Stimulated activated CD4-positive, alpha-beta T cell treated with anti-CD3 and anti-CD28 coated beads, Interleukin-2, amount 100 ng/mL, for 24 hours (primary cell): Measurements from ENCODE around the gene AP1S3.
"Not testable (repeated sequence)": the region's sequence is repeated elsewhere in the genome, so short reads cannot be mapped to it uniquely, and the experiment has no call there.

Experiments used
- DNase-seq, 2 donors: peaks; one replicate each; pipeline ENCODE4 v3.0.0-alpha.2; 2020

AP1S3 gene

DNA sequence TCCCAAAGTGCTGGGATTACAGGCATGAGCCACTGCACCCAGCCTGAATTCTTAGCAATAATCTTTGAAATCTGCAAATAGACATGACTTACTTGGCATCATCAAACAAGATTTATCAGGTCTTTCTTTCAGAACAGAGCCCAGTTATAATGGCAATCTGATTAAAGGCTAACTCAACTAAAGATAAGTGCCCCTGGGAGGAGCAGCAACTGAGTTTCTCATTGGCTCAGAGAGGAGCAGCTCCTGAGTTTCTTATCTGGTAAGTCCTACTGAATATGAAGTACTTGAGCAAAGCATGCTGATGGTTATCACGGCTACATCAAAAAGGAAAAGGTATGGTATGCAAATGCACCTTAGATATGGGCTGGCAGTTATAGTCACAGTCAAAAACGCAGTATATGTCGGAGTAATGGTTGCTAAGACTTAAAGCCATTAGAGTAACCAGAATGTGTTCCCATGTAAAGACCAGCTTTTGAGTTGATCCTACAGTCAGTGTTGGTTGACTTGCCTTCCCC, 15.0 kb upstream of the AP1S3 start:
- no peak for DNase-seq

GRCh38 chr2:223847410-223847809, 10.0 kb upstream of the AP1S3 start:
- DNase-seq = no peak

DNA sequence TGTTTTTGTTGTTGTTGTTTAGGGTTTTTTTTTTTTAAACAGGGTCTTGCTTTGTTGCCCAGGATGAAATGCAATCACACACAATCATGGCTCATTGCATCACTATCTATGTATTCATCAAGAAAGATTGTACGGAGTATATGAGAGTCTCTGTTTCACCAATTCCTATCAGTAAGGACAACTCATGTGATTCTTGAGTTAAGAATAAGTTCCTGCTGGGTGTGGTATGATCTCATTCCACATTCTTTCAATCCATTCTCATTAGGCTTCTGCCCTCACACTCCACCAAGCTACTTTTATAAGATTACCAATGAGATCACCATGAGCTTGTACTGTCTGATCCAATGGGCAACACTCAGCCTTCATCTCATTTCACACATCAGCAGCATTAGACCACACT, 9.1 kb upstream of the AP1S3 start:
- DNase-seq = no peak

- DNase-seq = no peak
Measured at GRCh38 chr2:223841436-223842190, 4.2 kb upstream of the AP1S3 start.

DNA sequence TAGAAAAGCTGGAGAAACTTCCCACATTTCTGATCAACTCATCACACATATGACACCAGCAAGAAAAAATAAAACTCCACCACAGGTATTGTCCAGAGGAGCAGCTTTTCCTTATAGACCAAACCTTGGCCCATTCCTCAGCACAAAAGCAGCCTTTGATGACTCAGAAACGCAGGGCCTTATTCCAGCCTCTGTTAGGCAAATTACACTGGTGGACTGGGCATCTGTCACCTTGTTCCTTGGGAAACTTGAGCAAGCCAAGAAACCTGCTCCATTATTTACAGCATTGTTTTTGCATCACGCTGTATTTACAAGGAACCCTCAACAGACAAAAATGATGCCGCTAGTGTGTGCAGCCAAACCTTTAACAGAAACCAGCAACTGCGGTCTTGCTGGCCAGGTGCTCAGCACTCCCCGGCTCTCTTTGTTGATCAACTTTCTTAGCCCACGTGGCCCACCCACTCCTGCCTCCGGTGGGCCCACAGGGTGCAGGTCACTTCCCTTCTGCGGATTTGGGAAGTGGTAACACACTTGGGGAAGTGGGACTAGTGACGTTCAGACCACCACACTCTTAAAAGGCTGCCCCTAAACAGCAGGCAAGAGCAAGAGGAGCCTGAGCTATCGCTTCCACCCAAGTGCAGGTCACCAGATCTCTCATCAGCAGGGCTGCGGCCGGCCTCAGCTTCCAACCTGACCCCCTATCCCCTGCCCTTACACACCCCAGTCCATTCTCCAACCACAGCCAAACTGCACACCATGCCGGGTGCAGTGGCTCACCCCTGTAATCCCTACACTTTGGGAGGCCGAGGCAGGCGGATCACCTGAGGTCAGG, 1.5 kb downstream of the AP1S3 start:
- no peak for DNase-seq

DNA sequence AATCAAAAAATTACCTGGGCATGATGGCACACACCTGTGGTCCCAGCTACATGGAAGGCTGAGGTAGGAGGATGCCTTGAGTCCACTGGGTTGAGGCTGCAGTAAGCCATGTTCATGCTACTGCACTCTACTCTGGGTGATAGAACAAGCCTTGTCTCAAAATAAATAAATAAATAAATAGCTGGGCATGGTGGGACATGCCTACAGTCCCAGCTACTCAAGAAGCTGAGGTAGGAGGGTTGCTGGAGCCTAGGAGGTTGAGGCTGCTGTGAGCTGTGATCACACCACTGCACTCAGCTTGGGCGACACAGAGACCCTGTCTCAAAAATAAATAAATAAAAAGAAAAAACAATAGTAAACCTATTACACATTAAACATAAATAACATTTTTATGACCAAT, 3.0 kb downstream of the AP1S3 start:
- no peak for DNase-seq

- no peak for DNase-seq
Measured at GRCh38 chr2:223832241-223832903, 5.0 kb downstream of the AP1S3 start.

DNA sequence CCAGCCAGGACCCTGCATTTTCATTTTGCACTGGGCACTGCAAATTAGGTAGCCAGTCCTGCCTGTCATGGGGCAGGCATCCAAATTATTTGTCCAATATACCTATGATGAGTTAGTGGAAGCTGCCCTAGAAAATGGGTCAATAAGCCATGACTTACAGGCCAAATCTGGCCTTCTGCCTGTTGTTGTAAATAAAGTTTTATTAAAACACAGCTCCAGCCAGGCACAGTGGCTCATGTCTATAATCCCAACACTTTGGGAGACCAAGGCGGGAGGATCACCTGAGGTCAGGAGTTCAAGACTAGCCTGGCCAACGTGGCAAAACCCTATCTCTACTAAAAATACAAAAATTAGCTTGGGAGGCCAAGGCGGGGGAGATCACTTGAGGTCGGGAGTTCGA, 8.3 kb downstream of the AP1S3 start:
- no peak for DNase-seq

DNA sequence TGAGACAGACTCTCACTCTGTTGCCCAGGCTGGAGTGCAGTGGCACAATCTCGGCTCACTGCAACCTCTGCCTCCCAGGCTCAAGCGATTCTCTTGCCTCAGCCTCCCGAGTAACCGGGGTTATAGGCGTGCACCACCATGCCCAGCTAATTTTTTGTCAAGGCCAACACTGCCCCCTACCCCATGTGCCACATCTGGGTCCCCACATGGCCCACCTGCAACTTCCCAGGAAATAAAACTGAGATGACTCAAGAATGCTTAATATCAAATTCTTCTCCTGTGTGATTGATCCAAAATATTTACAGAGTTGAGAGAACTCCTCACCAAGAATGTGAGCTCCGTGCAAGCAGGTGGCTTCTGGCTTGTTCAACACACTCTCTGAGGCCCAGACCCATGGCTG, 9.1 kb downstream of the AP1S3 start:
- DNase-seq = no peak

DNA sequence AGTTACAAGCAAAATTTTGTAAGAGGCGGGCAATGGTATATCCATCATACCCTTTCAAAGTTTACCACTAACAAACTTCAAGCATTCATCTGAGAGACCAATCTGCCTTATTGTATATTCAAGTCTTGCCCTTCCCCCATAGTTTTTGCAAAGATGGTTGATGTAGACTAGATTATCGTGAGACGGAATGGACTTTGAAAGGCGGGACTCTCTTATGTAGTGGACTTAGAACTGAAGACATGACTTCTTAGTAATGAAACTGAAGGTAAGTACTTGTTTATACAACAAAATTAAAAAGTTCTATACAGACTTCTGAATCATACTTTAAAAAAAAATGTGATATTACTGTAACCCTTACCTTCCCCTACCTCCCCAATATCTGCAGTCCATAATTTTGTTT, 10.4 kb downstream of the AP1S3 start:
- no peak for DNase-seq

DNA sequence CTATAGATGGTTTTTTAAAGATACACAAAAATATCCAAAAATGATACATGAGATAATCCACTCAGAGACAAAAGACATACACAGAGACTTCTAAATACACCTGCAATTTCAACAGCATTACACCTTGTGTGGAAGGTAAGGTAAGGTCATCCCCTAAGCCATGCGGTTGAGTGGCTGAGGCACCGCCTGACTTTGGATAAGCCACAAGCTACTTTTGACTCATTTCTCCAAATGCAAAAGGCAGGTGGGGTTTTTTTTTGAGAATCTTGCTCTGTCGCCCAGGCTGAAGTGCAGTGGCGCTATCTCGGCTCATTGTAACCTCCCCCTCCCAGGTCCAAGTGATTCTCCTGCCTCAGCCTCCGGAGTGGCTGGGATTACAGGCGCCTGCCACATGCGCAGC, 13.1 kb downstream of the AP1S3 start:
- DNase-seq = no peak

DNA sequence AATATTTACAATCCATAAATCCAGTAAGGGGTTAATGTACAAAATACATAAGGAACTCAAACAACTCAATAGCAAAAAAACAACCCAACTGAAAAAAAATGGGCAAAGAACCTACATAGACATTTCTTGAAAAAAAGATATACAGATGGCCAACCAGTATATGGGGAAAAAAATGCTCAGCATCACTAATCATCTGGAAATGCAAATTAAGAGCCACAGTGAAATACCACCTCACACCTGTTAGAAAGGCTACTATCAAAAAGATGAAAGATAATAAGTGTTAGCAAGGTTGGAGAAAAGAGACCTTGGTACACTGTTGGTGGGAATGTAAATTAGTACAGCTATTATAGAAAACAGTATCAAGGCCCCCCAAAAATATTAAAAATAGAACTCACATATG, 14.6 kb downstream of the AP1S3 start:
- no peak for DNase-seq

- no peak for DNase-seq
Measured at GRCh38 chr2:223820549-223820948, 16.8 kb downstream of the AP1S3 start.

- no peak for DNase-seq
Measured at GRCh38 chr2:223819891-223820290, 17.5 kb downstream of the AP1S3 start.

DNA sequence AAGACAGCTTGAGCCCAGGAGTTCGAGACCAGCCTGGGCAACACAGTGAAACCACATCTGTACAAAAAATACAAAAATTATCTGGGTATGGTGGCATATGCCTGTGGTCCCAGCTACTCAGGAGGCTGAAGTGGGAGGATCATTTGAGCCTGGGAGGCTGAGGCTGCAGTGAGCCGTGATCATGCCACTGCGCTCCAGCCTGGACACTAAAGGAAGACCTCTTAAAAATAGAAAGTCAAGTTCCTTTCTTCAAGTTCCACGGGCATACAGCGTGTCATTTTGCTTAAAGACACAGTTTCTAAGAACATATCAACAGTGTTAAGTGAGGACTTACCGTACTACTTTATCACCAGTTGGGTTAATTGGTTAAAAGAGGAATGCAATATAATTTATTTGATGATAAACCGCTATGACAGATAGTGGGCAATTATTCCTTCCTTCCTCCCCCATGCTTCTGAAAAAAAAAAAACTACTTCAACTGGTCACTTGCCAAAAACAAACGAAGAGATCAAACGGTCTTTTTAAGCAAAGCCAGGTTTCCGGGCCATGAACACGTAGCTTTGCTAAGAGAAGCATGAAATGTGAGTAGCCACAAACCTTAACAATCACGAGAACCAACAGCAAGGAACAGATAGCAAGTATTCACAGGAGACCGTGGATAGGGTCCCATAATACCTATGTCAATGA, 21.4 kb downstream of the AP1S3 start:
- DNase-seq = no peak

GRCh38 chr2:223815186-223815883, 22.0 kb downstream of the AP1S3 start:
- no peak for DNase-seq

DNA sequence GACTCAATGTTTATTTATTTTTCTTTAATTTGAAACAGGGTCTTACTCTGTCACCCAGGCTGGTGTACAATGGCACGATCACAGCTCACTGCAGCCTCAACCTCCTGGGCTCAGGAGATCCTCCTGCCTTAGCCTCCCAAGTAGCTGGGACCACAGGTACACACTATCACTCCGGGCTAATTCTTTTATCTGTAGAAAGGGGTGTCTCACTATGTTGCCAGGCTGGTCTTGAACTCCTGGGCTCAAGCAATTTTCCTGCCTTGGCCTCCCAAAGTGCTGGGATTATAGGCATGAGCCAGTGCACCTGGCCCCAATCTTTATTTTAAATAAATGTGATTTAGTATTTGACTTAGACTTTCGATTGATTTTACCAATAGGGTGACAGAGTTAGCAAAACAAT, 22.6 kb downstream of the AP1S3 start:
- not testable (repeated sequence) for DNase-seq

GRCh38 chr2:223813329-223813728, 24.1 kb downstream of the AP1S3 start:
- DNase-seq = no peak

DNA sequence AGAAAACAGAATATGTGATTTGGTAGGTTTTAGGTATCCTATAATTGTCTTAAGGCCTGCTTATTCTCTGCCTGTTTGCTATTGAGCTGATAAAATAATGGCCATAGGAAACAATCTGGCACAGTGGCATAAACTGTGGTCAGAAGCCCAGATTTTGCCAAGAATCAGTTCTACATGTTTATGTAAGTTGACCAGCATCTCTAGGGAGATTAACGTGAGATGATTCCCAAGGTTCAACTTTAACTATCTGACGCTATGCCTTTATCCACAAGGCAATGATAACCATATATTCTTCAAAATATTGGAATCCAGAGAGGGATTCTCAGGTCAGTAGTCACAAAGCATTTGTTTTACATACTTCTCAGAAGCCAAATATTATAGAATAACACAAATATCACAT, 25.6 kb downstream of the AP1S3 start:
- no peak for DNase-seq

DNA sequence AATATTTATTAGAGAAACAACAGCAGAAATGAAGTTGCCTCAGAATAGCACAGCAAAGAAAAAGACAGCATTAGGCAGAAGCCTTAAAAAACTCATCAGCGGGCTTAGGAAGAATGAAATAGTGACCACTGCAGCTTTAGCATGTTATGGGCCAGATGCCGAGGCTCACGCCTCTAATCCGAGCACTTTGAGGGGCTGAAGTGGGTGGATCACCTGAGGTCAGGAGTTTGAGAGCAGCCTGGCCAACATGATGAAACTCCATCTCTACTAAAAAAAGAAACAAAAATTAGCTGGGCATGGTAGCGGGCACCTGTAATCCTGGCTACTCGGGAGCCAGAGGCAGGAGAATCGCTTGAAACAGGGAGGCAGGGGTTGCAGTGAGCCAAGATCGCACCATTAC, 32.4 kb downstream of the AP1S3 start:
- DNase-seq = no peak

DNA sequence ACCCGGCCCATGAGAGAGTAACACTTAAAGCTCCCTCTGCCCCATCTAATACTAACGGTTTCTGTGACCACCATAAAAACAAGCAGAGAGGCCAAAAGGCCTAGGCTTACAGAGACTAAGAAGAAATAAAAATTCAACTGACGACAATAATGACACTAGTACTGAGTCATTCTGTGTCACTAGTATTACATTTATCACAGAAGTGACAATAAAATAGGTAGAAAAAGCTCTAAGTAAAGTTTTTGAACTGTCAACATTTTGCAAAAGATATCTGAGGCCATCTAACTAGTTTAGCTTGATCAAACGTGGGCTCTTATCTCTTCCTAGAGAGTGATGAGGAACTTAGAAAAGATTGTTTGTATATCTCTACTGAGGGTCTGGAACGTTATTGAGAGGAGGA, 35.6 kb downstream of the AP1S3 start:
- DNase-seq = no peak

GRCh38 chr2:223800908-223801307, 36.5 kb downstream of the AP1S3 start:
- no peak for DNase-seq
